K562 (cell line): ENCODE results near the gene ZDHHC18. TPM values are rescaled to one million over a fixed set of nuclear protein-coding genes. Genes with fewer than 3 reads are reported as not detected.

Experiments
- ATAC-seq: fragments of 200-7000 bp; cut with Tn5 transposase; 3 replicates; pipeline ENCODE4 v1.9.1; 2020; ENCODE audit warnings: moderate library complexity
- BruUV-seq: library from RNA; stranded (reverse); fragments of 400-500 nt; replicated peaks from 2 replicates; lab custom pipeline; 2021; lab: Mats Ljungman, UMichigan
- CTCF ChIA-PET: fragments of 300-600 bp; formaldehyde crosslinking; extraction: SDS; loops from one replicate; lab custom pipeline; 2021; ENCODE audit warnings: low intra/inter-chr PET ratio; lab: Yijun Ruan, JAX
- POLR2A ChIA-PET: fragments of 300-600, 350-650 bp; sonication (Branson Sonifier 250); formaldehyde crosslinking; extraction: SDS; loops from one replicate; lab custom pipeline; 2021; ENCODE audit warnings: antibody characterized with exemption, inconsistent platforms; lab: Yijun Ruan, JAX
- DNase-seq, 4 experiments: peaks; one replicate each; pipeline versions ENCODE4 v3.0.0 to v3.0.0-alpha.2; 2011 to 2018; ENCODE audit warnings: low spot score in 3 of 4, mixed read lengths in 3 of 4; ENCODE audit errors: extremely low read depth in 1 of 4
- FAIRE-seq: peaks from 2 replicates; lab custom pipeline; 2011; peaks lifted over from hg19 to GRCh38; lab: Jason Lieb, UNC
- H2AFZ ChIP-seq: 2 replicates; pipeline ENCODE4 v1.6.0; 2011; ENCODE audit warnings: low read depth, low read length, control low read depth, inconsistent platforms
- H3K27ac ChIP-seq: fragments of 200-600 bp; 3 replicates; pipeline ENCODE4 v1.8.0; 2011; ENCODE audit warnings: low read depth, mild to moderate bottlenecking, control low read depth, inconsistent platforms, low read length, moderate library complexity, mixed read lengths; ENCODE audit errors: extremely low read depth
- H3K27me3 ChIP-seq, 2 experiments: fragments of 300-600 bp in 1 of 2; 2 replicates in 1 of 2; 3 replicates in 1 of 2; pipeline versions ENCODE4 v1.6.0 to v1.8.0; 2011; ENCODE audit warnings: inconsistent platforms in 2 of 2, low read length in 2 of 2, mild to moderate bottlenecking in 1 of 2, mixed read lengths in 1 of 2, moderate library complexity in 1 of 2; ENCODE audit not compliant: control insufficient read depth in 2 of 2, insufficient read depth in 2 of 2
- H3K36me3 ChIP-seq: fragments of 300-600 bp; 3 replicates; pipeline ENCODE4 v1.8.0; 2011; ENCODE audit warnings: mild to moderate bottlenecking, low read length, inconsistent platforms; ENCODE audit not compliant: control insufficient read depth, insufficient read depth
- H3K4me1 ChIP-seq, 2 experiments: fragments of 200-600 bp in 1 of 2; replicated peaks in 1 of 2; 2 replicates in 1 of 2; 3 replicates in 1 of 2; pipeline versions ENCODE4 v1.5.1 to v1.8.0; 2011; ENCODE audit warnings: inconsistent platforms in 2 of 2, low read length in 2 of 2, mild to moderate bottlenecking in 1 of 2, mixed read lengths in 1 of 2, moderate library complexity in 1 of 2; ENCODE audit not compliant: control insufficient read depth in 2 of 2, insufficient read depth in 2 of 2
- H3K4me2 ChIP-seq: 2 replicates; pipeline ENCODE4 v1.6.1; 2011; ENCODE audit warnings: low read length, control low read depth, inconsistent platforms, mixed read lengths; ENCODE audit not compliant: insufficient read depth
- H3K4me3 ChIP-seq: fragments of 200-600 bp; sonication (generic), shearing (Covaris generic); 2 replicates; pipeline ENCODE4 v1.5.1; 2016; ENCODE audit warnings: control low read depth, inconsistent platforms
- H3K79me2 ChIP-seq: fragments of 200-600 bp; 3 replicates; pipeline ENCODE4 v1.8.0; 2011; ENCODE audit warnings: low read length, inconsistent platforms; ENCODE audit not compliant: control insufficient read depth, insufficient read depth
- H3K9ac ChIP-seq, 2 experiments: 2 replicates each; pipeline versions ENCODE4 v1.6.0 to v1.6.1; 2011; ENCODE audit warnings: low read depth in 2 of 2, low read length in 2 of 2, control low read depth in 1 of 2, inconsistent platforms in 1 of 2, mild to moderate bottlenecking in 1 of 2, mixed read lengths in 1 of 2; ENCODE audit not compliant: insufficient read depth in 1 of 2
- H3K9me1 ChIP-seq: one replicate; pipeline ENCODE4 v1.6.0; 2011; ENCODE audit warnings: inconsistent platforms, mild to moderate bottlenecking, low read length, moderate library complexity; ENCODE audit not compliant: control insufficient read depth, insufficient read depth
- H3K9me3 ChIP-seq: replicated peaks from 2 replicates; pipeline ENCODE4 v1.5.1; 2011; ENCODE audit warnings: low read depth, low read length, inconsistent platforms; ENCODE audit not compliant: control insufficient read depth, insufficient read depth
- H4K20me1 ChIP-seq: replicated peaks from 2 replicates; pipeline ENCODE4 v1.6.1; 2011; ENCODE audit warnings: low read length, inconsistent platforms, mixed read lengths; ENCODE audit not compliant: control insufficient read depth, insufficient read depth
- ATF7 ChIP-seq: fragments of 450-650 bp; IDR thresholded peaks from 2 replicates; pipeline ENCODE4 v1.7.1; 2014; ENCODE audit warnings: mild to moderate bottlenecking, moderate library complexity
- ETV6 ChIP-seq, 3 experiments: fragments of 150-350 bp in 1 of 3; sonication (generic) in 1 of 3; formaldehyde crosslinking in 1 of 3; IDR thresholded peaks; 2 replicates each; pipeline versions ENCODE4 v1.6.1 to v1.8.0; 2014 to 2022; ENCODE audit warnings: borderline replicate concordance in 2 of 3, low read depth in 2 of 3, antibody characterized with exemption in 1 of 3, low read length in 1 of 3, mild to moderate bottlenecking in 1 of 3, missing genetic modification reagents in 1 of 3
- GABPA ChIP-seq: fragments of 200-800 bp; sonication (Bioruptor generic); conservative IDR thresholded peaks from 2 replicates; pipeline ENCODE4 v1.6.1; 2016; ENCODE audit warnings: low read depth, missing genetic modification characterization, missing compliant biosample characterization
- HDAC2 ChIP-seq: fragments of 450-650 bp; IDR thresholded peaks from 2 replicates; pipeline ENCODE4 v1.6.1; 2016; ENCODE audit warnings: mild to moderate bottlenecking
- JUND ChIP-seq, 2 experiments: IDR thresholded peaks; 2 replicates in 1 of 2; 3 replicates in 1 of 2; pipeline ENCODE4 v1.6.1; 2011; ENCODE audit warnings: borderline replicate concordance in 2 of 2, low read depth in 2 of 2, low read length in 2 of 2, improper control_type of control experiment in 1 of 2, missing biosample characterization in 1 of 2, missing genetic modification characterization in 1 of 2, missing genetic modification reagents in 1 of 2
- NFIC ChIP-seq: fragments of 450-650 bp; IDR thresholded peaks from 2 replicates; pipeline ENCODE4 v1.6.1; 2017; ENCODE audit warnings: mild to moderate bottlenecking, inconsistent platforms
- NONO ChIP-seq, 2 experiments: fragments of 200-400 bp in 1 of 2; fragments of 450-650 bp in 1 of 2; formaldehyde crosslinking in 1 of 2; IDR thresholded peaks; 2 replicates each; pipeline ENCODE4 v1.6.1; 2017; ENCODE audit warnings: low read depth in 2 of 2, mild to moderate bottlenecking in 2 of 2, moderate library complexity in 2 of 2, low read length in 1 of 2
- NR2C1 ChIP-seq, 2 experiments: fragments of 450-650 bp; IDR thresholded peaks; 2 replicates each; pipeline ENCODE4 v1.6.1; 2017; ENCODE audit warnings: mild to moderate bottlenecking in 2 of 2, antibody characterized with exemption in 1 of 2, inconsistent platforms in 1 of 2, missing compliant biosample characterization in 1 of 2, missing genetic modification characterization in 1 of 2
- POLR2A ChIP-seq: fragments of 450-650 bp; conservative IDR thresholded peaks from 2 replicates; pipeline ENCODE4 v1.6.1; 2016
- SLC30A9 ChIP-seq: fragments of 250-450 bp; sonication (Bioruptor Pico); IDR thresholded peaks from 2 replicates; pipeline ENCODE4 v1.8.0; 2022; ENCODE audit warnings: mild to moderate bottlenecking, moderate library complexity
- SRSF9 ChIP-seq: fragments of 200-400 bp; formaldehyde crosslinking; IDR thresholded peaks from 2 replicates; pipeline ENCODE4 v1.6.1; 2017; ENCODE audit warnings: low read depth, low read length, borderline replicate concordance
- ZBTB2 ChIP-seq: fragments of 450-650 bp; IDR thresholded peaks from 2 replicates; pipeline ENCODE4 v1.6.1; 2016; ENCODE audit warnings: antibody characterized with exemption
- WGBS: fragments of 100-300 bp; shearing (Covaris generic); methylation state at CpG from one replicate; pipeline ENCODE4 v1.1.6; 2016; ENCODE audit warnings: low coverage, mixed read lengths; ENCODE audit not compliant: insufficient coverage; ENCODE audit errors: missing lambda C conversion rate; 5-methylcytosine and 5-hydroxymethylcytosine counted together
- in situ Hi-C: fragments of 300-500 bp; cut with MboI; formaldehyde crosslinking; loops from 4 replicates; pipeline ENCODE4 v1.15.0; 2018; ENCODE audit warnings: inconsistent platforms, mixed read lengths
- intact Hi-C: fragments of 100-400 bp; cut with micrococcal nuclease; formaldehyde crosslinking; loops from 2 replicates; pipeline ENCODE4 v1.14.2; 2022
- polyA plus RNA-seq, 8 experiments: library from polyadenylated mRNA; depleted of rRNA in 4 of 8; stranded (reverse) in 5 of 8; unstranded in 3 of 8; fragments of >200 nt; fragmentation: Nextera tagmentation in 2 of 8; fragmentation: Illumina TruSeq in 1 of 8; extraction: Ambion mirVana in 2 of 8; extraction: Trizol in 1 of 8; gene quantifications; 2 replicates each; pipeline versions ENCODE4 v1.2.1 to v1.2.3, GENCODE V29; 2011 to 2014; ENCODE audit warnings: inconsistent platforms in 1 of 8, missing spikeins in 1 of 8
- total RNA-seq, 7 experiments: library from RNA; depleted of rRNA in 6 of 7; stranded (reverse); fragments of >200 nt in 6 of 7; fragmentation: Illumina TruSeq in 2 of 7; extraction: Trizol in 2 of 7; gene quantifications; 2 replicates each; pipeline versions ENCODE4 v1.2.1 to v1.2.3, GENCODE V29; 2011 to 2021; ENCODE audit warnings: low replicate concordance in 1 of 7
- TF ChIP-seq, protein P1 (sequence below), 3 experiments: fragments of 200-800 bp in 1 of 3; sonication (Bioruptor generic) in 1 of 3; sonication (generic) in 1 of 3; formaldehyde crosslinking in 1 of 3; IDR thresholded peaks; 2 replicates each; pipeline versions ENCODE4 v1.6.1 to v1.8.0; 2016 to 2022; ENCODE audit warnings: mild to moderate bottlenecking in 2 of 3, missing compliant biosample characterization in 2 of 3, missing genetic modification characterization in 2 of 3, missing genetic modification reagents in 1 of 3
- TF ChIP-seq, protein P2 (sequence below): fragments of 450-650 bp; IDR thresholded peaks from 2 replicates; pipeline ENCODE4 v1.6.1; 2014; ENCODE audit warnings: low read depth, mild to moderate bottlenecking, moderate library complexity, borderline replicate concordance

The ZDHHC18 gene
- total and polyA plus RNA-seq, 9 of the 15 experiments (the other 6 are each of a cell fraction or from before 2014, with no cell fraction given) = 0.42 to 35.6 (median 15.8) TPM

DNA sequence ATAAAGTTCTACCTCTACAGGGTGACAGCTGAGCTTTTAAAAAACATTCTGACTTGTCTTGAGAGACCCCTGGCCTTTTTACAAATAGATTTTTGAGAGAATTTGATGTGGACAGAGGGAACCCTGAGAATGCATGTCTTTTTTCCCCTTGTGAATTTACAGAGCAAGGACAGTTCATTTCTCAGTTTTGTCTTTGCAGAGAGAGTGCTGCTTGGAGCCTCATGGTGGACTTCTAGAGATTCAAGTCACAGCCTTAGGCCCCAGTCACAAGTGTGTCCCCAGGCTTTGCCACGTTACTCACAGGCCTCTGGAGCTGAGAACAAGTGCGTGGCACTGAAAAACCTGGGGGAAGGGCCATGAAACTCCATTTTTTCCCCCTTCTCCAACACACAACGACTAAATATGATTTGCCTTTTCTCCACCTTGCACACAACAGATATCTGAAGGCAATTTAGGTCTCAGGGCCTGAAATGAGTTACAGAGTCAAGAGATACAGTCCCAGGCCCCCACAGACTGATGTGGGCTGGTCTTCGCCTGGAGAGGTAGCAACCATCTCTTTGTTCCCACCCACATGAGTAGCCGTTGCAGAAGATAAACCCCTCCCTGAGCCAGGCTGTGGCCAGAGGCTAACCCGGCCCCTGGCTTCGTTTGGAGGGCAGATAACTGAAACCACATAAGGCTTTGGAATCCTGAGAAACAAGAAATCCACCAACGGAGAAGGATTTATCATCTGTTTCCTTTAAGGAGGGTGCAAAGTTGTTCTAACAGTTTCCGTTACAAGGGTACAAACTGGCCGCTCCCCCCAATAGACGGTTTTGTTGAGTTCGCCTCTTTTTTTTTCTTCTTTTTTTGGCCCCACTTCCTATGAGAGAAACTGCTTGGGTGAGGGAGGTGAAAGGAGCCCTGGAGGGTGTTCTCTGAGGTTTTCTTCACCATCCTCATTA lies 39.8 kb upstream of the ZDHHC18 start:
- BruUV-seq = TSS peak; percentile 87
- POLR2A ChIA-PET = interaction anchor here (0.6 to 9.2 kb wide), 23 partner anchors 10 to 202 kb away, joined by 3 to 112 read pairs (median 4); partner anchors contain the start of genes ARID1A and GPATCH3
- no peaks in the 10 kb centered on the region for H3K9me1 ChIP-seq
- peak; percentile 89 for FAIRE-seq
- in situ Hi-C loops = no loop called here
- H3K27me3 ChIP-seq = no peaks in the 10 kb centered on the region
- WGBS = 3% methylated on average over 12 of the region's 12 CpGs
- peak overlapping the region; percentile 97 to 98 for H3K9ac ChIP-seq
- H3K27ac ChIP-seq = peak overlapping the region; percentile 98
- peaks cover 66% of the 10 kb centered on the region for H3K79me2 ChIP-seq
- no peaks in the 10 kb centered on the region for H4K20me1 ChIP-seq
- peak overlapping the region; percentile 94 for H2AFZ ChIP-seq
- H3K4me1 ChIP-seq = peaks cover 56 to 86% of the 10 kb centered on the region in 2 experiments
- peak; percentile 79 for ATAC-seq
- H3K4me3 ChIP-seq = peak overlapping the region; percentile 66
- H3K9me3 ChIP-seq = no peaks in the 10 kb centered on the region
- peaks cover 22% of the 10 kb centered on the region for H3K36me3 ChIP-seq
- DNase-seq = peak; percentile 74 to 98 (median 87)
- intact Hi-C loops = loop anchor here (2.0 to 5.0 kb wide), 2 partner anchors 42 to 299 kb away; no protein-coding TSS in a partner anchor
- CTCF ChIA-PET = interaction anchor here (5.0 kb wide), 1 partner anchor 184 kb away, joined by 80 read pairs; no protein-coding TSS in a partner anchor
- H3K4me2 ChIP-seq = peak overlapping the region; percentile 96
- TF ChIP-seq ETV6 (IDR thresholded peaks at IDR 0.05; ENCODE audit: borderline replicate concordance in 1 of 2, low read depth in 2 of 2, low read length in 1 of 2) (peak; percentile 65 to 77; a peak in 1 of 4 replicates), ETV6 (CRISPR knock-in tag; IDR thresholded peaks at IDR 0.05; ENCODE audit: borderline replicate concordance) (no peak), NONO (IDR thresholded peaks at IDR 0.05; ENCODE audit: low read depth in 2 of 2, low read length in 1 of 2) (peak in 1 of 2 experiments; percentile 16; a peak in 1 of 4 replicates), GABPA (tag) (0 out of 2 replicates have a peak, but pooled peaks have one; percentile 8), SRSF9 (no peak), HDAC2 (peak; percentile 78), JUND (IDR thresholded peaks at IDR 0.05; ENCODE audit: borderline replicate concordance, low read depth, low read length) (peak; percentile 61), JUND (tag; IDR thresholded peaks at IDR 0.05; ENCODE audit: borderline replicate concordance, low read depth, low read length) (peak; percentile 53; the same call in 2 of the 3 replicates), NR2C1 (IDR thresholded peaks at IDR 0.05) (no peak), NR2C1 (tag; IDR thresholded peaks at IDR 0.05) (peak; percentile 57), SLC30A9 (CRISPR knock-in tag) (no peak), ATF7 (peak; percentile 77), ZBTB2 (peak; percentile 59; the same call in 1 of the 2 replicates), NFIC (peak; percentile 48), POLR2A (peak; percentile 93)
- TF ChIP-seq, protein P1, sequence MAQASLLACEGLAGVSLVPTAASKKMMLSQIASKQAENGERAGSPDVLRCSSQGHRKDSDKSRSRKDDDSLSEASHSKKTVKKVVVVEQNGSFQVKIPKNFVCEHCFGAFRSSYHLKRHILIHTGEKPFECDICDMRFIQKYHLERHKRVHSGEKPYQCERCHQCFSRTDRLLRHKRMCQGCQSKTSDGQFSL (CRISPR knock-in tag; IDR thresholded peaks at IDR 0.05) = no peak
- TF ChIP-seq, protein P1 (tag; IDR thresholded peaks at IDR 0.05) = peak; percentile 28 to 43; a peak in 2 of 4 replicates
- TF ChIP-seq, protein P2, sequence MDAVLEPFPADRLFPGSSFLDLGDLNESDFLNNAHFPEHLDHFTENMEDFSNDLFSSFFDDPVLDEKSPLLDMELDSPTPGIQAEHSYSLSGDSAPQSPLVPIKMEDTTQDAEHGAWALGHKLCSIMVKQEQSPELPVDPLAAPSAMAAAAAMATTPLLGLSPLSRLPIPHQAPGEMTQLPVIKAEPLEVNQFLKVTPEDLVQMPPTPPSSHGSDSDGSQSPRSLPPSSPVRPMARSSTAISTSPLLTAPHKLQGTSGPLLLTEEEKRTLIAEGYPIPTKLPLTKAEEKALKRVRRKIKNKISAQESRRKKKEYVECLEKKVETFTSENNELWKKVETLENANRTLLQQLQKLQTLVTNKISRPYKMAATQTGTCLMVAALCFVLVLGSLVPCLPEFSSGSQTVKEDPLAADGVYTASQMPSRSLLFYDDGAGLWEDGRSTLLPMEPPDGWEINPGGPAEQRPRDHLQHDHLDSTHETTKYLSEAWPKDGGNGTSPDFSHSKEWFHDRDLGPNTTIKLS = peak; percentile 92
